ENCODE results near the gene ARID5B. TPM values are rescaled to one million over a fixed set of nuclear protein-coding genes. Genes with fewer than 3 reads are reported as not detected.

Gene ARID5B
- total and polyA plus RNA-seq, 2 experiments from 2014 or later = 1.3 to 1.6 TPM

- Mint-ChIP-seq H3K4me1 (peaks cover 17% of the 10 kb centered on the region; the same call in 2 of the 3 replicates), H3K4me3 (no peak overlapping the region), H3K27ac (no peak overlapping the region), H3K27me3 (ENCODE audit: insufficient read depth, low read depth, poor library complexity) (no peaks in the 10 kb centered on the region), H3K9me3 (no peaks in the 10 kb centered on the region; the same call in 2 of the 3 replicates), H3K36me3 (ENCODE audit: low read depth) (no peaks in the 10 kb centered on the region)
- no peaks in the 10 kb centered on the region for H3K36me3 ChIP-seq (ENCODE audit: insufficient read depth)
- H3F3A ChIP-seq (replicated peaks; ENCODE audit: low read depth) = no peaks in the 10 kb centered on the region
- TF ChIP-seq EZH2 (IDR thresholded peaks at IDR 0.05; ENCODE audit: low read depth, unreplicated experiment) = no peak
- TF ChIP-seq ZNF462 (CRISPR knock-in tag; IDR thresholded peaks at IDR 0.05) = no peak
- no peak for TF ChIP-seq POLR2AphosphoS5 (IDR thresholded peaks at IDR 0.05; ENCODE audit: low read depth)
- TF ChIP-seq ZNF114 (CRISPR knock-in tag; IDR thresholded peaks at IDR 0.05) = no peak
- TF ChIP-seq JUNB (IDR thresholded peaks at IDR 0.05; ENCODE audit: unreplicated experiment) = no peak
- TF ChIP-seq ETS1 (IDR thresholded peaks at IDR 0.05) = no peak
- no peak for TF ChIP-seq REST (IDR thresholded peaks at IDR 0.05; ENCODE audit: unreplicated experiment)
- TF ChIP-seq EZH2phosphoT487 (IDR thresholded peaks at IDR 0.05; ENCODE audit: unreplicated experiment) = no peak
- peaks cover 16% of the 10 kb centered on the region; the same call in 1 of the 2 replicates for H3K4me1 ChIP-seq (ENCODE audit: insufficient read depth)
- no peak overlapping the region for H3K4me3 ChIP-seq
- H3K27me3 ChIP-seq (ENCODE audit: insufficient read depth) = no peaks in the 10 kb centered on the region
- no peak overlapping the region for H3K4me2 ChIP-seq
- no peaks in the 10 kb centered on the region for H4K20me1 ChIP-seq (replicated peaks; ENCODE audit: insufficient read depth)
- H3K27ac ChIP-seq (ENCODE audit: low read depth) = no peak overlapping the region
- H3K79me2 ChIP-seq (replicated peaks; ENCODE audit: insufficient read depth) = no peaks in the 10 kb centered on the region
- no peak overlapping the region for H2AFZ ChIP-seq
- ATAC-seq (no peak), DNase-seq (ENCODE audit: low spot score) (no peak)
- H3K9me2 ChIP-seq (ENCODE audit: insufficient read depth) = no peaks in the 10 kb centered on the region
Measured at GRCh38 chr10:61971003-61971325, 69.5 kb downstream of the ARID5B start.

Data from GM23338 (cell line).